ENCODE data around the gene SLC29A2.
"Not testable (repeated sequence)": the region's sequence is repeated elsewhere in the genome, so short reads cannot be mapped to it uniquely, and the experiment has no call there.

The SLC29A2 gene

GRCh38 chr11:66386171-66387069 is 14.9 kb upstream of the SLC29A2 start:
- DNase-seq (ENCODE audit: low spot score) = peak; percentile 82

GRCh38 chr11:66384316-66384715 is 12.8 kb upstream of the SLC29A2 start:
- DNase-seq (ENCODE audit: low spot score) = not testable (repeated sequence)

- DNase-seq (ENCODE audit: low spot score) = not testable (repeated sequence)
These were observed 8.7 kb upstream of the SLC29A2 start for GRCh38 chr11:66380264-66380663.

GRCh38 chr11:66373690-66374287 is 2.2 kb upstream of the SLC29A2 start:
- DNase-seq (ENCODE audit: low spot score) = not testable (repeated sequence)

- peak; percentile 51 for DNase-seq (ENCODE audit: low spot score)
These were observed 1.7 kb upstream of the SLC29A2 start for GRCh38 chr11:66373265-66373664.

- no peak for DNase-seq (ENCODE audit: low spot score)
These were observed 2.3 kb downstream of the SLC29A2 start for GRCh38 chr11:66369073-66369894.

GRCh38 chr11:66368484-66368883 is 3.1 kb downstream of the SLC29A2 start:
- DNase-seq (ENCODE audit: low spot score) = no peak

GRCh38 chr11:66367561-66368312 is 3.8 kb downstream of the SLC29A2 start:
- no peak for DNase-seq (ENCODE audit: low spot score)

GRCh38 chr11:66366844-66367477 is 4.6 kb downstream of the SLC29A2 start:
- no peak for DNase-seq (ENCODE audit: low spot score)

- DNase-seq (ENCODE audit: low spot score) = no peak
These were observed 5.6 kb downstream of the SLC29A2 start for GRCh38 chr11:66365711-66366619.

- no peak for DNase-seq (ENCODE audit: low spot score)
These were observed 6.4 kb downstream of the SLC29A2 start for GRCh38 chr11:66365166-66365565.

GRCh38 chr11:66363805-66364535 is 7.6 kb downstream of the SLC29A2 start:
- DNase-seq (ENCODE audit: low spot score) = no peak

GRCh38 chr11:66363187-66363601 is 8.4 kb downstream of the SLC29A2 start:
- no peak for DNase-seq (ENCODE audit: low spot score)

GRCh38 chr11:66362481-66363147 is 8.9 kb downstream of the SLC29A2 start:
- no peak for DNase-seq (ENCODE audit: low spot score)

- DNase-seq (ENCODE audit: low spot score) = no peak
These were observed 10.0 kb downstream of the SLC29A2 start for GRCh38 chr11:66361502-66361941.

GRCh38 chr11:66360406-66361073 is 11.0 kb downstream of the SLC29A2 start:
- DNase-seq (ENCODE audit: low spot score) = no peak

GRCh38 chr11:66359662-66360087 is 11.9 kb downstream of the SLC29A2 start:
- DNase-seq (ENCODE audit: low spot score) = no peak

GRCh38 chr11:66350560-66351235 is 20.9 kb downstream of the SLC29A2 start:
- DNase-seq (ENCODE audit: low spot score) = not testable (repeated sequence)
